ENCODE measurements around the gene FAM222A.

GRCh38 chr12:109670731-109671130 lies 42.9 kb upstream of the FAM222A start:
- no peak for TF ChIP-seq CTCF (IDR thresholded peaks at IDR 0.05)
- no peak for TF ChIP-seq POLR2A (IDR thresholded peaks at IDR 0.05)

All from uterus (tissue), 2 donors.